CD14-positive monocyte (primary cell): ENCODE measurements around the gene CCDC85A. TPM values are rescaled to one million over a fixed set of nuclear protein-coding genes. Genes with fewer than 3 reads are reported as not detected.

Source experiments
- DNase-seq, 3 donors: peaks; one replicate each; pipeline ENCODE4 v3.0.0-alpha.2; 2011 to 2022
- H2AFZ ChIP-seq: 2 replicates; pipeline ENCODE4 v1.6.0; 2012; ENCODE audit warnings: mild to moderate bottlenecking, low read depth, low read length, inconsistent platforms; ENCODE audit not compliant: insufficient read depth, poor library complexity, severe bottlenecking
- H3K27ac ChIP-seq, 2 donors: 1 replicate in 1 of 2; 2 replicates in 1 of 2; pipeline ENCODE4 v1.5.1; 2012 to 2013; ENCODE audit warnings: low read length in 2 of 2, control low read depth in 1 of 2, inconsistent platforms in 1 of 2, low read depth in 1 of 2, mild to moderate bottlenecking in 1 of 2
- H3K27me3 ChIP-seq, 2 donors: one replicate each; pipeline versions ENCODE4 v1.6.0 to v1.6.1; 2011 to 2013; ENCODE audit warnings: low read length in 2 of 2; ENCODE audit not compliant: control insufficient read depth in 2 of 2, insufficient read depth in 2 of 2
- H3K36me3 ChIP-seq, 2 donors: replicated peaks in 1 of 2; 1 replicate in 1 of 2; 2 replicates in 1 of 2; pipeline versions ENCODE4 v1.5.1 to v1.6.1; 2012 to 2013; ENCODE audit warnings: low read length in 2 of 2, control low read depth in 1 of 2, inconsistent platforms in 1 of 2, mild to moderate bottlenecking in 1 of 2; ENCODE audit not compliant: insufficient read depth in 2 of 2, control insufficient read depth in 1 of 2
- H3K4me1 ChIP-seq, 2 donors: 1 replicate in 1 of 2; 2 replicates in 1 of 2; pipeline versions ENCODE4 v1.5.1 to v1.6.1; 2012 to 2013; ENCODE audit warnings: low read length in 2 of 2, control low read depth in 1 of 2, inconsistent platforms in 1 of 2, mild to moderate bottlenecking in 1 of 2, moderate library complexity in 1 of 2; ENCODE audit not compliant: insufficient read depth in 2 of 2, control insufficient read depth in 1 of 2
- H3K4me2 ChIP-seq: replicated peaks from 2 replicates; pipeline ENCODE3; 2012; ENCODE audit warnings: low read length, moderate library complexity, mild to moderate bottlenecking; ENCODE audit not compliant: poor library complexity, severe bottlenecking; ENCODE audit errors: extremely low read depth
- H3K4me3 ChIP-seq, 3 experiments: fragments of 200-600 bp in 1 of 3; sonication (generic) in 1 of 3; replicated peaks in 1 of 3; 1 replicate in 2 of 3; 2 replicates in 1 of 3; pipeline ENCODE4 v1.5.1; 2011 to 2013; ENCODE audit warnings: low read length in 3 of 3, mild to moderate bottlenecking in 3 of 3, control low read depth in 2 of 3, low read depth in 2 of 3, inconsistent platforms in 1 of 3, moderate library complexity in 1 of 3
- H3K79me2 ChIP-seq: 2 replicates; pipeline ENCODE4 v1.6.0; 2012; ENCODE audit warnings: mild to moderate bottlenecking, control low read depth, inconsistent platforms, low read length, moderate library complexity; ENCODE audit not compliant: insufficient read depth
- H3K9ac ChIP-seq: 2 replicates; pipeline ENCODE4 v1.6.0; 2017; ENCODE audit warnings: low read length, mild to moderate bottlenecking; ENCODE audit not compliant: insufficient read depth, poor library complexity, severe bottlenecking
- H3K9me3 ChIP-seq, 2 donors: replicated peaks in 1 of 2; 1 replicate in 1 of 2; 2 replicates in 1 of 2; pipeline versions ENCODE4 v1.5.1 to v1.6.1; 2012 to 2013; ENCODE audit warnings: low read length in 2 of 2, control low read depth in 1 of 2; ENCODE audit not compliant: control insufficient read depth in 1 of 2, insufficient read depth in 1 of 2
- H4K20me1 ChIP-seq: 2 replicates; pipeline ENCODE4 v1.6.0; 2012; ENCODE audit warnings: mild to moderate bottlenecking, low read length, control low read depth, moderate library complexity; ENCODE audit not compliant: insufficient read depth
- H3K27ac Mint-ChIP-seq, 7 donors: one replicate each; pipeline ENCODE4 v1.8.0; 2020; ENCODE audit warnings: mild to moderate bottlenecking in 7 of 7, mixed read lengths in 7 of 7, moderate library complexity in 6 of 7, inconsistent platforms in 2 of 7
- H3K27me3 Mint-ChIP-seq, 3 donors: one replicate each; pipeline ENCODE4 v1.8.0; 2021 to 2022; ENCODE audit warnings: low read depth in 3 of 3, mild to moderate bottlenecking in 3 of 3, mixed read lengths in 3 of 3, moderate library complexity in 3 of 3, inconsistent platforms in 1 of 3
- H3K36me3 Mint-ChIP-seq, 2 donors: one replicate each; pipeline ENCODE4 v1.8.0; 2020; ENCODE audit warnings: mixed read lengths in 2 of 2, inconsistent platforms in 1 of 2, mild to moderate bottlenecking in 1 of 2
- H3K4me1 Mint-ChIP-seq: one replicate; pipeline ENCODE4 v1.8.0; 2020; ENCODE audit warnings: mild to moderate bottlenecking, mixed read lengths
- H3K4me3 Mint-ChIP-seq, 2 donors: one replicate each; pipeline ENCODE4 v1.8.0; 2020; ENCODE audit warnings: mild to moderate bottlenecking in 2 of 2, mixed read lengths in 2 of 2, moderate library complexity in 1 of 2
- H3K9me3 Mint-ChIP-seq, 7 donors: one replicate each; pipeline ENCODE4 v1.8.0; 2020 to 2022; ENCODE audit warnings: mixed read lengths in 7 of 7, mild to moderate bottlenecking in 6 of 7, moderate library complexity in 6 of 7, inconsistent platforms in 2 of 7
- CTCF ChIP-seq: fragments of 200-600 bp; IDR thresholded peaks from one replicate; pipeline ENCODE4 v1.8.0; 2022; ENCODE audit warnings: antibody characterized with exemption, mild to moderate bottlenecking
- WGBS: methylation state at CpG from one replicate; pipeline ENCODE4 v1.1.5; 2013; ENCODE audit warnings: missing lambda C conversion rate; ENCODE audit not compliant: insufficient coverage; 5-methylcytosine and 5-hydroxymethylcytosine counted together
- intact Hi-C, 2 donors: fragments of 100-400 bp; cut with micrococcal nuclease; formaldehyde crosslinking; loops; one replicate each; pipeline versions ENCODE4 v1.15.0 to v1.15.1; 2023
- polyA plus RNA-seq, 3 donors: library from polyadenylated mRNA; depleted of rRNA in 1 of 3; unstranded in 2 of 3; stranded (reverse) in 1 of 3; fragments of 300-500 nt in 2 of 3; fragments of >200 nt in 1 of 3; fragmentation: Illumina TruSeq in 2 of 3; gene quantifications; 1 replicate in 2 of 3; 2 replicates in 1 of 3; pipeline ENCODE4 v1.2.3, GENCODE V29; 2012 to 2021

Gene CCDC85A
- polyA plus RNA-seq, 3 donors = not detected

- no peak for TF ChIP-seq CTCF
- Mint-ChIP-seq H3K9me3 (peaks cover 0 to 3% (median 0%) of the 10 kb centered on the region in 7 donors), H3K4me1 (no peaks in the 10 kb centered on the region), H3K36me3 (no peaks in the 10 kb centered on the region), H3K4me3 (no peak overlapping the region), H3K27ac (no peak overlapping the region), H3K27me3 (peaks cover 0 to 3% (median 0%) of the 10 kb centered on the region in 3 donors)
- Histone ChIP-seq H3K4me3 (no peak overlapping the region), H3K27ac (no peak overlapping the region), H4K20me1 (no peaks in the 10 kb centered on the region), H3K9me3 (no peaks in the 10 kb centered on the region), H3K27me3 (no peaks in the 10 kb centered on the region), H3K79me2 (no peaks in the 10 kb centered on the region), H3K9ac (no peak overlapping the region), H3K36me3 (no peaks in the 10 kb centered on the region), H3K4me2 (no peak overlapping the region), H3K4me1 (no peaks in the 10 kb centered on the region), H2AFZ (no peak overlapping the region)
- intact Hi-C loops = no loop called here
- no CpG with 5 or more reads among the region's 1 CpG for WGBS
- no peak for DNase-seq
These were observed 24.0 kb downstream of the CCDC85A start for GRCh38 chr2:56207760-56208159.

- whole genome bisulfite sequencing = no CpG with 5 or more reads among the region's 1 CpG
These were observed 24.6 kb downstream of the CCDC85A start for GRCh38 chr2:56208380-56208779.

More at GRCh38 chr2:56208380-56208779, 24.6 kb downstream of the CCDC85A start:
- H3K9me3 ChIP-seq = no peaks in the 10 kb centered on the region
- H3K9ac ChIP-seq = no peak overlapping the region
- H3K36me3 ChIP-seq = no peaks in the 10 kb centered on the region
- H2AFZ ChIP-seq = no peak overlapping the region
- H3K27ac ChIP-seq = no peak overlapping the region
- no peak overlapping the region for H3K27ac Mint-ChIP-seq
- H3K4me3 ChIP-seq = no peak overlapping the region
- peaks cover 0 to 3% (median 0%) of the 10 kb centered on the region in 3 donors for H3K27me3 Mint-ChIP-seq
- peaks cover 0 to 3% (median 0%) of the 10 kb centered on the region in 7 donors for H3K9me3 Mint-ChIP-seq
- H3K4me1 Mint-ChIP-seq = no peaks in the 10 kb centered on the region
- no peak for TF ChIP-seq CTCF
- no peaks in the 10 kb centered on the region for H3K36me3 Mint-ChIP-seq
- H3K27me3 ChIP-seq = no peaks in the 10 kb centered on the region
- no peaks in the 10 kb centered on the region for H3K4me1 ChIP-seq
- no peaks in the 10 kb centered on the region for H3K79me2 ChIP-seq
- H4K20me1 ChIP-seq = no peaks in the 10 kb centered on the region
- intact Hi-C loops = no loop called here
- H3K4me2 ChIP-seq = no peak overlapping the region
- DNase-seq = no peak
- no peak overlapping the region for H3K4me3 Mint-ChIP-seq
